Breast epithelium (tissue), 3 donors: ENCODE measurements around the gene LRRC1.

Experiments
- CTCF ChIP-seq, 3 donors: fragments of 450-650 bp; IDR thresholded peaks; one replicate each; pipeline ENCODE4 v1.5.1; 2016 to 2017; ENCODE audit warnings: antibody characterized with exemption in 3 of 3, mild to moderate bottlenecking in 3 of 3, moderate library complexity in 3 of 3
- POLR2AphosphoS5 ChIP-seq, 3 donors: sonication (generic); formaldehyde crosslinking; IDR thresholded peaks; one replicate each; pipeline ENCODE4 v1.6.1; 2017; ENCODE audit warnings: antibody characterized with exemption in 3 of 3

GRCh38 chr6:53827531-53827930, 32.7 kb downstream of the LRRC1 start:
- TF ChIP-seq POLR2AphosphoS5 (IDR thresholded peaks at IDR 0.05), result no peak
- no peak for TF ChIP-seq CTCF (IDR thresholded peaks at IDR 0.05)
